ENCODE results near the gene ARHGAP24. TPM values are rescaled to one million over a fixed set of nuclear protein-coding genes. Genes with fewer than 3 reads are reported as not detected.

ARHGAP24 gene
- total RNA-seq, 1 experiment from 2014 or later = 2.1 TPM

- no peak overlapping the region for H3K4me3 Mint-ChIP-seq
- POLR2A ChIA-PET = no interaction called here
- H3K9me3 Mint-ChIP-seq = peaks cover 26% of the 10 kb centered on the region
- TF ChIP-seq E2F4 (CRISPR knock-in tag; IDR thresholded peaks at IDR 0.05; ENCODE audit: borderline replicate concordance, low read depth) (no peak), ZNF138 (CRISPR knock-in tag; conservative IDR thresholded peaks at IDR 0.05) (no peak), HMGA2 (CRISPR knock-in tag; IDR thresholded peaks at IDR 0.05) (no peak), ETV6 (CRISPR knock-in tag; IDR thresholded peaks at IDR 0.05) (no peak), PRDM15 (CRISPR knock-in tag; IDR thresholded peaks at IDR 0.05) (no peak), TP53 (CRISPR knock-in tag; IDR thresholded peaks at IDR 0.05) (no peak), ZMAT4 (CRISPR knock-in tag; IDR thresholded peaks at IDR 0.05) (no peak), SP1 (CRISPR knock-in tag; conservative IDR thresholded peaks at IDR 0.05) (no peak), FOXJ3 (CRISPR knock-in tag; IDR thresholded peaks at IDR 0.05; ENCODE audit: borderline replicate concordance) (no peak)
- peaks cover 21% of the 10 kb centered on the region for H3K36me3 Mint-ChIP-seq
- no peak for DNase-seq (ENCODE audit: low spot score)
- ATAC-seq = no peak
- no peak overlapping the region for H3K27ac Mint-ChIP-seq
- CTCF ChIA-PET = interaction anchor here (1.0 to 2.3 kb wide), 20 partner anchors 8 to 430 kb away, joined by 3 to 54 read pairs (median 8); no protein-coding TSS in a partner anchor
- H3K27me3 Mint-ChIP-seq (ENCODE audit: low read depth) = no peaks in the 10 kb centered on the region
- peaks cover 3% of the 10 kb centered on the region; the same call in 1 of the 2 replicates for H3K4me1 Mint-ChIP-seq
These were observed 323.2 kb downstream of the ARHGAP24 start for GRCh38 chr4:85798012-85798770.

GRCh38 chr4:85803856-85804255 is 328.9 kb downstream of the ARHGAP24 start:
- H3K9me3 Mint-ChIP-seq = peaks cover 11% of the 10 kb centered on the region
- peaks cover 28% of the 10 kb centered on the region for H3K4me1 Mint-ChIP-seq
- CTCF ChIA-PET = interaction anchor here (1.2 kb wide), 1 partner anchor 7 kb away, joined by 3 read pairs; no protein-coding TSS in a partner anchor
- TF ChIP-seq E2F5 (CRISPR knock-in tag; IDR thresholded peaks at IDR 0.05) (no peak), ZNF317 (CRISPR knock-in tag; IDR thresholded peaks at IDR 0.05; ENCODE audit: borderline replicate concordance, low read depth) (no peak), RORB (CRISPR knock-in tag; IDR thresholded peaks at IDR 0.05) (no peak), PREB (CRISPR knock-in tag; IDR thresholded peaks at IDR 0.05; ENCODE audit: borderline replicate concordance) (no peak), NFYB (CRISPR knock-in tag; conservative IDR thresholded peaks at IDR 0.05; ENCODE audit: low read depth) (no peak), ZNF121 (CRISPR knock-in tag; IDR thresholded peaks at IDR 0.05) (no peak), ZNF425 (CRISPR knock-in tag; conservative IDR thresholded peaks at IDR 0.05) (no peak), MYBL2 (CRISPR knock-in tag; IDR thresholded peaks at IDR 0.05) (no peak), RELA (CRISPR knock-in tag; IDR thresholded peaks at IDR 0.05; ENCODE audit: borderline replicate concordance) (no peak), PRDM15 (CRISPR knock-in tag; IDR thresholded peaks at IDR 0.05) (no peak)
- ATAC-seq (no peak), DNase-seq (ENCODE audit: low spot score) (no peak)
- H3K36me3 Mint-ChIP-seq = peaks cover 8% of the 10 kb centered on the region
- H3K27ac Mint-ChIP-seq = no peak overlapping the region
- no peak overlapping the region for H3K4me3 Mint-ChIP-seq
- no peaks in the 10 kb centered on the region for H3K27me3 Mint-ChIP-seq (ENCODE audit: low read depth)
- POLR2A ChIA-PET = interaction anchor here (0.7 kb wide), 1 partner anchor 128 kb away, joined by 4 read pairs; no protein-coding TSS in a partner anchor
